Stimulated activated CD4-positive, alpha-beta T cell treated with anti-CD3 and anti-CD28 coated beads, Interleukin-15, amount 100 ng/mL, for 1 hour (primary cell): ENCODE results near the gene CLK3.
"Not testable (repeated sequence)": the region's sequence is repeated elsewhere in the genome, so short reads cannot be mapped to it uniquely, and the experiment has no call there.

Experiments used
- DNase-seq, 2 donors: peaks; one replicate each; pipeline ENCODE4 v3.0.0-alpha.2; 2020; ENCODE audit warnings: low read depth in 1 of 2, low spot score in 1 of 2

CLK3 gene

GRCh38 chr15:74615508-74616365 lies at the start of gene CLK3:
TSS of gene CLK3 (plus strand) at chr15:74615836. CDS start at chr15:74619197, 3,361 bp downstream.
- peak; percentile 89 to 97 for DNase-seq

DNA sequence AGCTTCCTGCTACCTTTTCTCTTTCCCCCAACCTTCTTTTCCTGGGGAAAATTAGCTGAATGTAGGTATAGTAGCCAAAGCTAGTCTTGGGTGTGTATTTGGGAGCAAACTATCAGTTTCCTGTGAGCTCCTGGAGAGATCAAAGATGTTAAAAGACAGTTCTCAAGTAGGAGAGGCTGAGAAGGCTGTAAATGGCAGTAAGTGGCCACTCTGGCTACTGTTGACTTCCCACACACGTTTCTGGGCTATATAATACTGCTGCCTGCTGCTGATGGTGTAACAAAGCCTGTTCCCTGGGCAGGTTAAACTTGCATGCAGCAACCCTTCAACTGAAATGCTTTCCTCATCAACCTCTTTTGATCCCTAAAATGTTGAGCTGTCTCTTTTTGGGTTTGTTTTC lies 47.0 kb upstream of the CLK3 start:
- no peak for DNase-seq

GRCh38 chr15:74569731-74570070 lies 45.9 kb upstream of the CLK3 start:
- DNase-seq: no peak

DNA sequence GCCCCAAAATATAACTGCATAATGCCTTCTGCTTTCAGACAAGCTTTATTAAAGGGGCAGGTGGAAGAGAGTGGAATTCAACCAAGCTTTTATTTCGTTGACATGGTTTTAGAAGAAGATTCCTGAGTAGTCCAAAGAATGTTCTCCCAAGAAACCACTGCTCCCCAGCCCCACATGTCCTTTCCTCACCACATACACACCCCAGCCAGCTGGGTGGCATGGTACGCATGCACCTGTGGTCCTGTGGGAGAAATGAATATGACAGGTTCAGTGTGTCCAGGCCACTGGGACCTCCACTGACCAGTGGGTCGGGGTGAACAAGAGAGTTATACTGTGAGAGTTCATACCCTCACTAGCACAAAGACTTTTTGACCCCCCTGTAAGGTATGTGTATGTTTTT lies 44.4 kb upstream of the CLK3 start:
- DNase-seq: no peak

DNA sequence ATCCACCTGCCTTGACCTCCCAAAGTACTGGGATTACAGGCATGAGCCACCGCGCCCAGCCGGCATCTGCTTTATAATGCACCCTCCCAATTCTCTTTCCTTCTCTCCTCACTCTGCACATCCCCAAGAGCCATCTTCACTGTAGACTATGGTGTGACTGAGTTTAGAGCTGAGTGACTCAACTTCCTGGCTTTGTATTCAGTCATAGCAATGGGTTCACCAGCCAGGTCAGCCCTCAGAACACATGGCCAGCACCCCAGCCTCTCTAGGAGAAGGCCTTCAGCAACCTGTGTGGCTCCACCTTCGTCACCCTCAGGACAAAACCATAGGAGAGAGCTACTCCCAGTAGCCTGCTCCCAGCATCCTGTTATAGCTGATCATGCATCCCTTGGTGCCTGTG lies 41.6 kb upstream of the CLK3 start:
- no peak for DNase-seq

DNA sequence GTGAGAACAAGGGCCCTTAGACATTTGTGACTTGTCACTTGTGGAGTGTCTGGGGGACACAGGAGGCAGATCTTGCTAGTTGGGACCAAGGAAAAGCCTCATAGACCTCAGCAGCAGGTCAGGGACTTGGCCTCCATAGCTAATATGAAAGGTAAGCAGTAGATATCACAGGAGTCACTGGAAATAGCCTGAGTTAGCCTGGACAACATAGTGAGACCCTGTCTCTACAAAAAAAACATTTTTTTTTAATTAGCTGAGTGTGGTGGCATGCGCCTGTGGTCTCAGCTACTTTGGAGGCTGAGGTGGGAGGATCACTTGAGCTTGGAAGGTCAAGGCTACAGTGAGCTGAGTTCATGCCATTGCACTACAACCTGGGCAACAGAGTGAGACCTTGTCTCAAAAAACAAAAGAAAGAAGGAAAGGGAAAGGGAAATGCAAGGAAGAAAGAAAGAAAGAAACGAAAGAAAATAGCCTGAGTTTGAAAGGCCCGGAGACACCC lies 37.1 kb upstream of the CLK3 start:
- DNase-seq: no peak

- DNase-seq: no peak
Measured at GRCh38 chr15:74579001-74579400, 36.6 kb upstream of the CLK3 start.

- DNase-seq: no peak
Measured at GRCh38 chr15:74580538-74581350, 34.9 kb upstream of the CLK3 start.

DNA sequence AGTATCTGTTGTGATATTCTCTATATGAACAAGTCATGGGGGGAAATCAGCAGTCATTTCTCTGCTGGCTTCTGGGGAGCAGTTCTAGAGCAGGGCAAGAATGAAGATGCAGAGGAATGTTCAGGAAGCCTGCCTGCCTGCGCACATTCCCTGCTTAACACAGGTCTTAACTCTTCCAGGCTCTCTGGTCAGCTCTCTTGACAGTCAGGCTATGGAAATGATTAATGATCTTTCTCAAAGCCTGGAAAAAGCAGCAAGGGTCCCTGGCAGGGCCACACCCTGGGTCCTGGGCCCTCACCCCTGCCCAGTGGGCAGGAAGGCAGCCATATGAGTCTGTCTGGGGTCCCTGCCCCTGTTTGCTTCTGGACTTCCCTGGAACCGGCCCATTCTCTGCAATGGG lies 31.4 kb upstream of the CLK3 start:
- no peak for DNase-seq

- DNase-seq: no peak
Measured at GRCh38 chr15:74584779-74585178, 30.9 kb upstream of the CLK3 start.

- DNase-seq: no peak
Measured at GRCh38 chr15:74585191-74585590, 30.4 kb upstream of the CLK3 start.

- no peak for DNase-seq
Measured at GRCh38 chr15:74585857-74586256, 29.8 kb upstream of the CLK3 start.

DNA sequence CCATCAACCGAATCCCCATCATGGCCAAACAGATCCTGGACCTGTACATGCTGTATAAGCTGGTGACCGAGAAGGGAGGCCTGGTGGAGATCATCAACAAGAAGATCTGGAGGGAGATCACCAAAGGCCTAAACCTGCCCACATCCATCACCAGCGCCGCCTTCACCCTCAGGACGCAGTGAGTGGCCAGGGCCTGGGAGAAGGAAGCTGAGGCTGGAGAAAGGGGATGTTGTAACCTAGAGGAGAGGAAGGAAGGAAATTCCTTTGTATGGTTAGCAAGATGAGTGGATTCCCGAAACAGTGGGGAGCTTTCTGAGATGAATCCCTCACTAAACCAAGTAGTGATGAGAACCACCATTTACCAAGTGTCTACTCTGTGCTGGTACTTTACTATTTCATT lies 25.8 kb upstream of the CLK3 start:
- DNase-seq: no peak

DNA sequence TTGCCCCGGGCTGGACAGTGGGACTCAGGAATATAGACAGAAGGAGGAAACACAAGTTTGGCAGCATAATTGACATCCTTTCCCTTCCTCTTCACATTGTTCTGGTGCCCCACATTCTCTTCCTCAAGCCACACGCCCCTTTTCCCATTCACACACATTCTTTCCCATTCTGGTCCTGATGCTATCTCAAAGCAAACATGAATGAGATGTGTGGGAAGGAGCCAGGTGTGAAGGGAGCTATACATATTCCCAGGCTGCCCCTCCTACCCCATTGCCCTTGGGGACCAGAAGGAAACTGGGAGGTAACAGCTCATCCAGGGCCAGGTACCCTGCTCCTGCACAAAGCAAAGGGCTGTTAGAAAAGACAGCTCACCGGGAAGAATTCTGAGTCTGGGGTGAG lies 23.4 kb upstream of the CLK3 start:
- no peak for DNase-seq

- no peak for DNase-seq
Measured at GRCh38 chr15:74593122-74593521, 22.5 kb upstream of the CLK3 start.

GRCh38 chr15:74594455-74594854 lies 21.2 kb upstream of the CLK3 start:
- DNase-seq: no peak

DNA sequence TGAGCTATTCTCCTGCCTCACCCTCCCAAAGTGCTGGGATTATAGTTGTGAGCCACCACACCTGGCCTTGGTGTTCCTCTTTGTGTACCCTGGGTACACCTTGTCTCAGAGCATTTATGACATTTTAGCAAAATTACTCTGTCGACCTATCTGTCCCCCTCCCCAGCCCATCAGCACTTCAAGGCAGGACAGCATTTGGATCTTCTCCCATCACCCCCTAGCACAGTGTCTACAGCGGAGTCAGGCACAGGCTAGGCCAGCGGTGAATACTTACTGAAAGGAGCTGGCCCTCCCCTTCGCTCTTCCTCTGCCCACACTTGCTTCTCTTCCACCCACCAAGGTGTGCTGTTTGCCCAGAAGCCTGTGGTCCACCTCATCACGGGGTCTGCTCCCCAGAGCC lies 20.4 kb upstream of the CLK3 start:
- DNase-seq: no peak

GRCh38 chr15:74596736-74597135 lies 18.9 kb upstream of the CLK3 start:
- not testable (repeated sequence) for DNase-seq

- DNase-seq: not testable (repeated sequence)
Measured at GRCh38 chr15:74597146-74597705, 18.4 kb upstream of the CLK3 start.

- DNase-seq: peak; percentile 75 to 82
Measured at GRCh38 chr15:74598126-74598842, 17.4 kb upstream of the CLK3 start.

GRCh38 chr15:74599156-74599555 lies 16.5 kb upstream of the CLK3 start:
- DNase-seq: no peak
